HG03175 (cell line): ENCODE results near the gene YY1.
"Not testable (repeated sequence)": the region's sequence is repeated elsewhere in the genome, so short reads cannot be mapped to it uniquely, and the experiment has no call there.

Source experiments
- ATAC-seq: cut with Tn5 transposase; IDR thresholded peaks from one replicate; pipeline ENCODE4 v1.9.1; 2021; ENCODE audit warnings: mild to moderate bottlenecking, moderate library complexity; ENCODE audit not compliant: unreplicated experiment

The YY1 gene

GRCh38 chr14:100238419-100239210 is at the start of gene YY1:
Gene YY1, plus strand, starts transcription at chr14:100239144. Its CDS starts 101 bp downstream, at chr14:100239245.
- ATAC-seq = peak; percentile 79

DNA sequence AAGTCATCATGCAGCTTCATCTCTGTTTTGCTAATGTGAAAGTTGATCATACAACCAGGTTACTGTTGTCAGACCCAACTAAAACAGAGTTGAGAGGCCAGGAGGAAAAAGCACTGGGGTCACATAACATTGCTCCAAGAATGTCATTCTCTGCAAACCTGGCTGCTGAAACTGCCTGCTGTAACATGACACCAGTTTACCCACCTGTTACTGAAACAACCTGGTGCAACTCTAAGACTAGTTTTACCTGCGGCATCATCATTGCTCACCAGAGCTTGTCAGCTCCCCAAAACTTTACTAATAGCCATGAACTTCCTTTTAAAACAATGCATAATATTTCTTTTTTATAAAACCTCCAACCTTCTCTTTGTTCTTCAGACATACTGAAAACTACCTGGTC is 48.8 kb upstream of the YY1 start:
- ATAC-seq = no peak

GRCh38 chr14:100191584-100192249 is 47.2 kb upstream of the YY1 start:
- no peak for ATAC-seq

- ATAC-seq = no peak
Measured at GRCh38 chr14:100192250-100192671, 46.7 kb upstream of the YY1 start.

DNA sequence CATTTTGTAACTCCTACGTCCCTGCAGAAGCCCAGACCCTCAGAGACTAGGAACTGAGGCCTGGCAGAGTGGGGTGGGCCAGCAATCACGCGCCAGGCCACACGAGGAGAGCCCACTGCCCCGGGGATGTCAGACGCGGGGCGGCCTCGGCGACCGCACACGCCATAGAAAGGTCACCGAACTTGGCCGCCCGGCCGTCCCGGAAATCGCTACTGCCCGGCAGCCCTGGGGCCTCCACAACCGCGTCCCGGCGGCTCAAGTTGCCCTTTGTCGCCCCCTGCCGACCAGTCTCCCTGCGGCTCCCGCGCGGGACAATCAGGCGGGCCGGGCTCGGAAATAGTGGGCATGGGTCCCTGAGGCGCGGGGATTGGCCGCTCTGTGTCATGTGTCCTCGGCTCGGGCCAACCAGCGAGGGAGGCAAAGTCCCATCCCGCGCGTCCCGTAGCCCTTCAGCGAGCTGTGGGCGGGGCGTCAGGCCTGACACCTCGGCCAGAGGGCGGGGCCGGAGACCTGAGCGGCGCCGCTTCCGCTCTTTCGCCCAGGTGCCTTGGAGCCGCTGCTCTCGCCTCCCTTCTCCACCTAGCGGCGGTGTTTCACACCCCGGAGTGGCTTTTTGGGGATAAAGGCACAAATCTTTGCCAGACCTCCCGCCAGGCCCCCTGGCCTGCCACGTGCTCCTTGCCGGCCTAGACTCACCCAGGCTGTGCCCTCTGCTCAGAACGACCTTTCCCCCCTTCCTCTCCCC is 46.1 kb upstream of the YY1 start:
- ATAC-seq = peak; percentile 99

GRCh38 chr14:100193417-100194357 is 45.3 kb upstream of the YY1 start:
- ATAC-seq = no peak

GRCh38 chr14:100199240-100199860 is 39.6 kb upstream of the YY1 start:
- ATAC-seq = no peak

DNA sequence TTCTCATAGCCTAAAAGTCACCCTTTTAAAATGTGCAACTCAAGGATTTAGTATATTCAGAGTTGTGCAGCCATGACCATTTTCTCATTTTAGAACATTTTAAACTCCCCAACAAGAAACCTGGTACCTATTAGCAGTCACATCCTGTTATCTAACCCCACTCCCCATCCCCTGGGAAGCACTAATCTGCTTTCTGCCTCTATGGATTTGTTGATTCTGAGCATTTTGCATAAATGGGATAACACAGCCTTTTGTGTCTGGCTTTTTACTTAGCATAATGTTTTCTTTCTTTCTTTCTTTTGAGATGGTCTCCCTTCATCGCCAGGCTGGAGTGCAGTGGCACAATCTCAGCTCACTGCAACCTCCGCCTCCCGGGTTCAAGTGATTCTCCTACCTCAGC is 38.6 kb upstream of the YY1 start:
- ATAC-seq = no peak

DNA sequence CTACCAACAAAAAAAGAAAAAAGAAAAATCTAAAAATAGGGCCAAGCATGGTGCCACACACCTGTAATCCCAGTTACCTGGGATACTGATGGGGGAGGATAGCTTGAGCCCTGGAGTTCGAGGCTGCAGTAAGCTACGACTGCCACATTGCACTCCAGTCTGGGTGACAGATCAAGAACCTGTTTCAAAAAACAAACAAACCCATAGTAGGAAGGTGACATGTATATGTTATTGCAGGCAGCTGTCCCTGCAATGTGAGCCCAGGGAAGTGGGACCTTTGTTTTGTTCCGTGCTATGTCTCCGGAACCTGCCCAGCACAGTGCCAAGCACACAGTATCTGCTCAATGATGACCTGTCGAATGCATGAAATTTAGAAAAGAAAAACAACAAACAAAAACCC is 37.2 kb upstream of the YY1 start:
- no peak for ATAC-seq

DNA sequence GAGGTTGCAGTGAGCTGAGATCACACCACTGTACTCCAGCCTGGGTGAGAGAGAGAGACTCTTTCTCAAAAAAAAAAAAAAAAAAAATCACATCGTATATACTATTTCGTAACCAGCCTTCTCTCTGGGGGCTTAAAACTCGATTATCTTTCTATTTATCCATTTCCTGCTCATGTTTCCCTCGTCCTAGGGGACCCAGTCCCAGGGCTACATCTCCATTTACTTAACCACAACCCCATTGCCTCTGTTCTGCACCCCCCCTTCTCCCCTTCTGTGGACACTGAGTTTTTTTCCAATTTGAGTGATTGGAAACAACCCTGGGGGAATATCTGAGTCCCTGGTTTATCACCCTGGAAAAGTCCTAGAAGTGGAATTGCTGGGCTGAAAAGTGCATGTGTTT is 36.2 kb upstream of the YY1 start:
- no peak for ATAC-seq

GRCh38 chr14:100203146-100203545 is 35.8 kb upstream of the YY1 start:
- no peak for ATAC-seq

DNA sequence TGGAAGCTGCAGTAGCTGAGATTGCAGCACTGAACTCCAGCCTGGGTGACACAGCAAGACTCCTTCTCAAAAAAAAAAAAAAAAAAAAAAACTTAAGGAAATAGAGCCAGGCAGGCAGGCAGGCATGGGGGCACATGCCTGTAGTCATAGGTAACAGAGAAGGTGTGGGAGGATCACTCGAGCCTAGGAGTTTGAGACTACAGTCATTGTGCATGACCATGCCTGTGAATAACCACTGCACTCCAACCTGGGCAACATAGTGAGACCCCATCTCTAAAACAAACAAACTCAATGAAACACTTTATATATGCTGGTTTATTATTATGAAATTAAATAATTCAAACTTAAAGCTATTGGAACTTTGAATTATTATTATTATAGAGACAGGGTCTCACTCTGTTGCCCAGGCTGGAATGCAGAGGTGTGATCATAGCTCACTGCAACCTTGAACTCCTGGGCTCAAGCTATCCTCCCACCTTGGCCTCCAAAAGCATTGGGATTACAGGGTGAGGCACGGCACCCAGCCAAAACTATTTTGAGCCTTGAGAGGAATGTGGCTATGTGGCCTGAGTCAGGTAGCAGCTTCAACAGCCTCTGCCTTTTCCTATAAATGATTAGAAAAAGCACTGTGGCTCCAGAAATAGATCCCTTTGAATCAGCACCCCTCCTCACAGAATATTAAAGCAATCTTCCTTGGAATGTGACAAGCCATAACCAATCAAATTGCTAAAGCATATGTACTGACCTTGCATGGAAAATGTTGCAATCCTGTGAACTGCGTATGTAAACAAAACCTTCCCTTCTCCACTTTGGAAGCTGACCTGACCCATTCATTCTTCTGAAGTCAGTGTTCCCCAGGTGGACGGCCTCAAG is 34.7 kb upstream of the YY1 start:
- no peak for ATAC-seq

DNA sequence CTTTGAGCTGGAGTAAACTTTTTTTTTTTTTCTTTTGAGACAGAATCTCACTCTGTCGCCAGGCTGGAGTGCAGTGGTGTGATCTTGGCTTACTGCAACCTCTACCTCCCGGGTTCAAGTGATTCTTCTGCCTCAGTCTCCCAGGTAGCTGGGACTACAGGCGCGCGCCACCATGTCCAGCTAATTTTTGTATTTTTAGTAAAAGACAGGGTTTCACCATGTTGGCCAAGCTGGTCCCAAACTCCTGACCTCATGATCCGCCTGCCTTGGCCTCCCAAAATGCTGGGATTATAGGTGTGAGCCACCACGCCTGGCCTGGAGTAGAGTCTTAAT is 34.1 kb upstream of the YY1 start:
- not testable (repeated sequence) for ATAC-seq

DNA sequence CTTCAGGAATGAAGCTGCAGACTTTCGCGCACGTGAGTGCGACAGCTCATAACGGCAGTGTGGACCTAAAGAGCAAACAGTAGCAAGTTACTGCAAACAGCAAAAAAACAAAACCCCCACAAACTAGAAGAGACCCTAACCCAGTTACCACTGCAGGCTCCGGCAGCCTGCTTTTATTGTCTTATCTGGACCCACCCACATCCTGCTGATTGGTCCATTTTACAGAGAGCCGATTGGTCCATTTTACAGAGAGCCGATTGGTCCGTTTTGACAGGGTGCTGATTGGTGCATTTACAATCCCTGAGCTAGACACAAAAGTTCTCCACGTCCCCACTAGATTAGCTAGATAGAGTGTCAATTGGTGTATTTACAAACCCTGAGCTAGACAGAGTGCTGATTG is 31.4 kb upstream of the YY1 start:
- ATAC-seq = not testable (repeated sequence)

GRCh38 chr14:100208136-100208535 is 30.8 kb upstream of the YY1 start:
- ATAC-seq = not testable (repeated sequence)

DNA sequence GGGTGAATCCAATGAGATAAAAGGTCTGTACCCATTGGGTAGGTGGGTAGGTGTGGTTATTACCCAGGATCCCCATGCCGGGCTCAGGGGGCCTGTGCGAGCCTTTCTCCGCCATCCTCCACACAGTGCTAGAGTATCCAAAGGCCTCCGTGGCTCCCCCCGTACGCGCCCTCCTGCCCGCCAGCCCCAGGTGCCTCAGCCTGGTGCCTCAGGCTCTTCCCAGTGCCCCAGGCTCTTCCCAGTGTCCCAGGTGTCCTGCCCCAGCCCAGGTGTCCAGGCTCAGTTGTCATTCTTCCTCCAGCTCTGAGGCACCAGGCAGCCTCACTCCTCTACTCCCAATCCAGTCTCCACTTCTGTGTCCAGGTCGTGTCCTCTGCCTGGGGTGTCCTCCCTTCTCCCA is 27.6 kb upstream of the YY1 start:
- no peak for ATAC-seq

GRCh38 chr14:100211893-100212292 is 27.1 kb upstream of the YY1 start:
- ATAC-seq = no peak

DNA sequence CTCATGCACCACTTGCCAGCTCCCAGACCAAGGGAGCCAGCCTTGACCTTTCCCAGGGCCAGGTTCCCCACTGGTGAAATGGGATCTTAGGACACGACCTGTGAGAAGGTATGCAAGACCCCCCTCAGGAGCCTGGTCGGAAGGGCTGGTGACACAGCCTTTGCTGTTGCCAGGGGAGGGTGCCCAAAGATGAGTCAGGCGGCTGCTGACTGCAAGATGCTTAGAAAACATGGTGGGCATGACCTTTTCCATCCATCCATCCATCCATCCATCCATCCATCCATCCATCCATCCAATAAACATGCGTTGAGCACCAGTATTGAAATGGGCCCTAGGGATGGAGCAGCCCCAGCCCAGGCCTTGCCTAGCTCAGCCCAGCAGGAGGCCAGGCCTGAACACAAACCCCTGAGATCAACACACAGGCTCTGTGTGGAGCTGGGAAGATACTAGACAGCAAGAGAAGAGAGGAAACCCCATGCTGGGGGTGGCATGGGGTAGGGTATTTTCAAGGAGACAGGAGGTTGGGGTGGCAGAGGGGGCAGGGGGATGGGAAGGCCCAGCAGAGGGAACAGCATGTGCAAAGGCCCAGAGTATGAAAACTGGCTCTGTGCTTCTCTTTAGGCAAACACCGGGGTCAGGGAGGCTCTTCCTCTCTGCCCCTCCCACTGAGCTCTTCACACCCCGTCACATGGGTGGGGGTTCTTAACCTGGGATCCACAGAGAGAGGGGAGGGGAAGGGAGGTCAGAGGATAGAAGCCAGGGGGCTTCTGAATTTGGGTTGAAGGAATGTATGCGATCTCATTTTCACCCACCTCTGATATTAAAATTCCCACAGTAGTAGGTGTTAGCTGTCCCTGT is 26.2 kb upstream of the YY1 start:
- no peak for ATAC-seq
